ENCODE results near the gene DRP2.
A peak's percentile ranks its signal among the peaks of the same experiment; 100 is the strongest.
"Not testable (repeated sequence)": the region's sequence is repeated elsewhere in the genome, so short reads cannot be mapped to it uniquely, and the experiment has no call there.

Gene DRP2, protein sequence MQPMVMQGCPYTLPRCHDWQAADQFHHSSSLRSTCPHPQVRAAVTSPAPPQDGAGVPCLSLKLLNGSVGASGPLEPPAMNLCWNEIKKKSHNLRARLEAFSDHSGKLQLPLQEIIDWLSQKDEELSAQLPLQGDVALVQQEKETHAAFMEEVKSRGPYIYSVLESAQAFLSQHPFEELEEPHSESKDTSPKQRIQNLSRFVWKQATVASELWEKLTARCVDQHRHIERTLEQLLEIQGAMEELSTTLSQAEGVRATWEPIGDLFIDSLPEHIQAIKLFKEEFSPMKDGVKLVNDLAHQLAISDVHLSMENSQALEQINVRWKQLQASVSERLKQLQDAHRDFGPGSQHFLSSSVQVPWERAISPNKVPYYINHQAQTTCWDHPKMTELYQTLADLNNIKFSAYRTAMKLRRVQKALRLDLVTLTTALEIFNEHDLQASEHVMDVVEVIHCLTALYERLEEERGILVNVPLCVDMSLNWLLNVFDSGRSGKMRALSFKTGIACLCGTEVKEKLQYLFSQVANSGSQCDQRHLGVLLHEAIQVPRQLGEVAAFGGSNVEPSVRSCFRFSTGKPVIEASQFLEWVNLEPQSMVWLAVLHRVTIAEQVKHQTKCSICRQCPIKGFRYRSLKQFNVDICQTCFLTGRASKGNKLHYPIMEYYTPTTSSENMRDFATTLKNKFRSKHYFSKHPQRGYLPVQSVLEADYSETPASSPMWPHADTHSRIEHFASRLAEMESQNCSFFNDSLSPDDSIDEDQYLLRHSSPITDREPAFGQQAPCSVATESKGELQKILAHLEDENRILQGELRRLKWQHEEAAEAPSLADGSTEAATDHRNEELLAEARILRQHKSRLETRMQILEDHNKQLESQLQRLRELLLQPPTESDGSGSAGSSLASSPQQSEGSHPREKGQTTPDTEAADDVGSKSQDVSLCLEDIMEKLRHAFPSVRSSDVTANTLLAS

DNA sequence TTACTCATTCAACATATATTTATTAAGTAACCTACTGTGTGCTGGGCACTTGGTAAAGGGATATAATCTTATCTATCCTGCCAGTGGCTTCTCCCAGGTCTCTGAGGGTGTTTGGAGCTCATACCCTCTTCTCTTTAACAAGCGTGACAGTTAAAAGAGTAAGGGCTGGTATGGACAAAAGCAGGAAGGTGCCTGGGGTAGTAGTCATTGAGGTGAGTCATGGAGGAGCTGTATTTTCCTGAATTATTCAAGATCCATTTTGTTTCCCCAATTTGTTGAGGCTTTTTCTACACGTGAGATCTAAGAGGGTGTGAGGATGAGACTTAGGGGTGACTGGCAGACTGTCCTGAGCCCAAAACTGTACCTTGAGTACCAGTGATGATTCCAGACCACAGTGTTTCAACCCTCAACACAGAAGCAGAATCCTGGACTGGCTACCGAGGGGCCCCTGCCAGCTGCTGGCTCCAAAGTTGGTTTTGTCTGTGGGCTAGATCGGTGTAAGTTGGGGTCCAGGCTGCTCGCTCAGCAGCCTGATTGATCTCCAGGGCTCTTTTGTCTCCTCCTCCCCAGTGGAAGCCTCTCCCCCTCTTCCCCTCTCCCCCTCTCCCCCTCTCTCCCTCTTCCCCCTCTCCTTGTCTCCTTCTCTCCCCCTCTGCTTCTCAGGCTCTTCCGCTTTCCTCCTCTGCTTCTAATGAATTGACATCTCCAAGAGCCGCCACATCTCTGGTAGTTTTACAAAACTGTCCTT, at the start of gene DRP2:
DRP2 (plus strand) TSS at position 671 of the 748 bp plus-strand sequence. CDS start 11,862 bp downstream, outside the sequence.
- DNase-seq: peak; percentile 20

DNA sequence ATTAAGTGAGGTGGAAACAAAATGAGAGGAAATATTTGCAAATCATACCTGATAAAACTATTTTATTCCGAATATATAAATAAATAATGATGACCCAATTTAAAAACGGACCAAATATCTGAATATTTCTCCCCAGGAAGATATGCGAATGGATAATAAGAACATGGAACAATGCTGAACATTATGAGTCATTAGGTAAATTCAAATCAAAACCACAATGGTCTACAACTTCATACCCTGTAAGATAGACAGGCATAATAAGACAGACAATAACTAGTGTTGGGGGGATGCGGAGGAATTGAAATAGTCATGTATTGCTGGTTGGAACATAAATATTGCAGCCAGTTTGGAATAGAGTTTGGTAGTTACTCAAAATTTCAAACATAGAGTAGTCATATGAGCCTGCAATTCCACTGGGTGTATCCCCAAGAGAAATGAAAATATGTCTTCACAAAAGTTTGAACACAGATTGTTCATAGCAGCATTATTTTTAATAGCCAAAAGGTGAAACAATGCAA, 47.6 kb upstream of the DRP2 start:
- no peak for DNase-seq

DNA sequence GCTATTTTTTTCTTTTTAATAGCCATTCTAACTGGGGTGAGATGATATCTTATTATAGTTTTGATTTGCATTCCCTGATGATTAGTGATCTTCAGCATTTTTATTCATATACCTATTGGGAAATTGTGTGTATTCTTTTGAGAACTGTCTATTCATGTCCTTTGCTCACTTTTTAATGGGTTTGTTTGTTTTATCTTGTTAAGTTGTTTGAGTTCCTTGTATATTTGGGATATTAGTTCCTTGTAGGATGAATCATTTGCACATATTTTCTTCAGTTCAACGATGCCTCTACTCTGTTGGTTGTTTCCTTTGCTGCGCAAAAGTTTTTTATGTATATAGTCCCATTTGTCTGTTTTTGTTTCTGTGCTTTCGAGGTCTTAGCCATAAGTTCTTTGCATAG, 43.1 kb upstream of the DRP2 start:
- no peak for DNase-seq

DNA sequence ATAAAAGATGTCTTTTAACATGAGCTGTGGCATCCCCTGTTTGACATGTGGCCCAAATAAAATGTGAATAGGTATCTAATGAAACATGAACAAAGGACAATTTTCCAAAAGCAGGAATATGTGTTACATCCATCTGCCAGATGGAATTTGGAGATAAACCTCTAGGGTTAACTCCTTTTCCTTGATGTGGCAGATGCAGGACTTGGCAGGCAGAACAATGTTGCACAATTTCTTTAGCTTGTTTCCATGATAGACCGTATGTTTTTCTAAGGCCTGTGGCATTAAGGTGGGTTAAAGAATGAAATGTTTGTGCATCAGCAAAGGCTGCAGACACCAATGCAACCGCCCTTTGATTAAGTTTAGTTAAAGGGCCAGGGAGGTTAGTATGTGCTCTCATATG, 34.7 kb upstream of the DRP2 start:
- DNase-seq: peak; percentile 48

DNA sequence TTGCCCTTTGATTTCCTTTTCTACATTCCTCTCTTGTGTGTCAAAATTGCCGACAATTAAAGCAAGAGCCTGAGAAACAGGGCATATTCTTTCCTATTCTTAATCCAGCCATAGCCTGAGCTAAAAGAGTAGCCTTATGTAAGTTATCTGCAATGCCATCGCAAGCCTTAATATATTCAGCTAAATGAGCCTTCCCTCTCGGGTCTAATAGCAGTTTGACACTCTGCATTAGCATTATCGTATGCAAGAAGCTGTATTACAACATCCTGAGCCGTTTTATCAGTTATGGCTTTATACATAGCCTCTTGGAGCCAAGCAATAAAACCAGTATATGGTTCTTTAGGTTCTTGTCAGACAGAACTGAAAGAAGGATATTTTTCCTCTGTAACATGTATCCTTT, 31.6 kb upstream of the DRP2 start:
- DNase-seq: not testable (repeated sequence)

DNA sequence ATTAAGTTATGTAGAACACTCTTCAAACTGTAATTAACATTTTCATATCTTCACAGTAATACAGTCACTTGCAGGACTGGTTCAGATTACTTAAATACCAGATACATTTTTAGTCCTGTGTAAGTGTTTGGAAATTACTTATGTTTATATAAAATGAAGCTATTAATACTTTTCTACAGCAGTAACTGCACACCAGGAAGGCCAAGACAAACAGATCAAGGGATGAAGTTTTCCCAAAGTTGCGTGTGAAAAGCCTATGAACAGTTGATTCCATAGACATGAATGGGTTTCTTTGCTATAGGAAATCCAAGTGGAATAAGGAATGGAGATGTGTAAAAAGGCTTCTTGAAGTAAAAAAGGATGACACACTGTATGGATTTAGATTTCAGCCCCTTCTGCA, 28.9 kb upstream of the DRP2 start:
- no peak for DNase-seq

DNA sequence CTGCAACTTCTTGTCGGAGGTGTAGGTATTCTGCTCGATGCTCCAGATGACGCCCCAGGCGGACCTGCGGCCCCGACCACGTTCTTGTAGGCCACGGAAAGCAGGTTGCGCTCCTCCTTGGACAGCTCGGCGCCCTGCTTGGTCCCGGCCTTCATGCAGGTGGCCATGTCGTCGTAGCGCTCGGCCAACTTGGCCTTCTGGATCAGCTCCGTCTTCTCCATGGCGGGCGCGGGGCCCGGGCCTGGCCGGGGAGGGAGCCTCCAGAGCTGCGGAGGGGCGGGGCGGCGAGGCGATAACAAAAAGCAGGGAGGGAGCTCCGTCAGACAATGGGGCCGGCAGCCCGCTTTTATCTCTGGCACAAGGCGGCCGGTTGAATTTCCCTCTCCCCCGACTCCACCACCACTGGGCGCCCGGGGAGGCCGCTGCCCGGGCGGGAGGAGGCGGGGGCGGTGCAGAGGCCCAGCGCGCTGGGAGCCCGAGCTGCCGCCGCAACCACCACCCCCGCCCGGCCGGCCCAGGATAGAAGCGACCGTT, 28.3 kb upstream of the DRP2 start:
- DNase-seq: no peak

DNA sequence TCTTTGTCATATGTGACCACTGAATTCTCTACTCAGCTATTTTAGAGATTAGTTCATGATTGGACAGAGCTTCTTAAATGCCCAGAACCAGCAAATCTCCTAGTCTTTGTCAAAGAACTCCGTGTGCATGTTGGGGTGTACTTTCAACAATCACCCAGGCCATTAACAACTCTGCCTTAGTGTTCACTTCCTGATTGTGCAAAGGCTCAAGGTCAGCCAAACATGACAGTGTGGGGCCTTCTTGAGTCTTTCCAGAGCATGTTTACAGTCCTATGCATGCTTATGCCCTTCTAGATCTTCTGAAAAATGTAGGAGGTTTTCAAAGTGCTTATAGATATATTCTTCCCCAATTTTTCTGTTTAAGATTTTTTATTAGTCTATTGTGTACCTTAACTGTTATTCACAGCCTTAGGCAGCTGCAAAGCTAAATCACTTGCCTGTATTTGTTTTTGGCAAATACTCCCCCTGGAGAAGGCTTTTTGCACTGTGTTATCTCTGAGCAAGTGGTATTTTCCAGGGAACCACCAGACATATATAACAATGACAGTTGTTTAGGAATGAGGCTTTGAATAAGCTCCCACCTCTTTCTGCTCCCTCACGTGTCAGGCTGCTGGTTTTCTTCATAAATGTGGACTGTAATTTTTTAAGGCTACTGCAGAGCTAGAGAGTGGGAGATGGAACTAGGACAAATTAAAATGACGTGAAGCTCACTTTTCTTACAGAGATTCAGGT, 24.0 kb upstream of the DRP2 start:
- no peak for DNase-seq

DNA sequence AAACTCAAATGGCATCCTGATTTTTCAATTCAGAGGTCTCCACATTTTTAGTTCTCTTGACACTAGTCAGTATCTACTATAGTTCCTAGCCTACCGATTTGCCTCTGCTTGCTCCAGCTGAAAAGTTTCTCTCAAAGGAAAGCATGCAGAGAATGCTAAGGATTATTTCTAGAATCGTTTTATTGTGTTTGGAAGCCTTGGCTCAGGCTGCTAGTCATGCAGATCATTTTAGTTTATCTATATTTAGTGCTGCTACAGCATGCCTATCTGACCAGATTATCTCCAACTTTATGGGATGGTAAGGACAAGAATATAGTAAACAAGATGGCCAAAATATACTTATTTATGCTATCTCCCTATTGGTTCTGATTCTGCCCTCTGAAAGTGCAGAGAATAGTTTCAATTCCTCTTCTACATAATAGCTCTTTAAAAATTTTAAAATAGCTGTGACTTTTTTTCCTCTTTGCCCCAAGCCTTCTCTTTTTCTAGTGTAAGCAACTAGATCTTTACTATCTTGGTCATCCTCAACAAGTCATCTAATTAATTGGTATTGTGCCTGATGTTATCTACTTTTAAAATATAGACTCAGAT, 15.7 kb upstream of the DRP2 start:
- no peak for DNase-seq

- no peak for DNase-seq
Measured at GRCh38 chrX:101206471-101206870, 13.1 kb upstream of the DRP2 start.

DNA sequence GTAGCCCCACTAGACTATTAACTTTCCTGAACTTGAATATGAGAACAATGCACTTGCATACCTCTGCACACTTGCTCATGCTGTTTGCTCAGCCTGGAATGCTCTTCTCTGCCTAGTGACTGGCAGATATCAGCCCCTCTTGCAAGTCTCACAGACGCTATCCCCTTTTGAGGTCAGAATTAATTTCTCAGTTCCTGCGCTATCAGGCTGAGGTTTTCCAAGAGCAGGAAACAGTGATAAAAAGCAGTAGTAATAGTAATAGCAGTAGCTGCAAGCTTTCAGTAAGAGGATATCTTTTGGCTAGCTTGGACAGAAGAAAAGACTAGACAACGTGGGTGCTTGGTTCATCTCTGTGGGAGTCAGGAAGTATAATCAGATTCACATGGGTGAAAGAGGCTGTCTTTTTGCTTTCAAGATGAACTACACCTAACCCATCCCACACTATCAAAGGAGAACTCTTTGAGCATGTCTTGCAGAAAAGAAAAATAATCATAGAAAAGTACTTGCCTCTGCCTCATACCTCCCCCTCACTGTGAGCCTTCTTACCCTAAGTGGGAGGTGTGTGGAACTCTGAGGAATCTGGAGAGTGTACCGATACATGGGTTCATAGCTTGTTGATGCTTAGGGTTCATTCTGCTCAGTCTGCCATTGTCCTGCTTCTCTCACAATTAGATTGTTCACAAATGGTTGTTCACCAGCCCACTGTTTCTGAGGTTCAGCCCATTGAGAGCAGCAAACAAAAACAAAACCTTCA, 11.3 kb upstream of the DRP2 start:
- peak; percentile 78 for DNase-seq

- no peak for DNase-seq
Measured at GRCh38 chrX:101210630-101211029, 9.0 kb upstream of the DRP2 start.

DNA sequence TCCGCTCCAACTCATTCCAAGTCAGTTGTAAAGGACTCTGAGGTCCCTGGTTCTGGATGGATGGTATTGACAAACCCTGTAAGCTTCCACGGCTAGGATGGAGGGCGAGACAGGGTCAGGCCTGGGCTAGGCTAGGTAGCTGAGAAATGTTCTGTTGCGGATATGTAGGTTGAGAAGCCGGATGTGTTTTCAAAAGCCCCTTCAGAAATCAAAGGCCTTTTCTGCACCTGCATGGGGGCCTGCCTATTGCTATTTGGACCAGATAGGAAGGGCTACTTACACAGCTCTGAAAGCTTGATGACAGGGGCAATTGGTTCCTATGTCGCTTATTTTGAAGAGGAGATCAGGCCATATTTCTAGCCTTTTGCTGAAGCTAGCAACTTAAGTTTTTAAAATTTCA, 1.9 kb upstream of the DRP2 start:
- no peak for DNase-seq

DNA sequence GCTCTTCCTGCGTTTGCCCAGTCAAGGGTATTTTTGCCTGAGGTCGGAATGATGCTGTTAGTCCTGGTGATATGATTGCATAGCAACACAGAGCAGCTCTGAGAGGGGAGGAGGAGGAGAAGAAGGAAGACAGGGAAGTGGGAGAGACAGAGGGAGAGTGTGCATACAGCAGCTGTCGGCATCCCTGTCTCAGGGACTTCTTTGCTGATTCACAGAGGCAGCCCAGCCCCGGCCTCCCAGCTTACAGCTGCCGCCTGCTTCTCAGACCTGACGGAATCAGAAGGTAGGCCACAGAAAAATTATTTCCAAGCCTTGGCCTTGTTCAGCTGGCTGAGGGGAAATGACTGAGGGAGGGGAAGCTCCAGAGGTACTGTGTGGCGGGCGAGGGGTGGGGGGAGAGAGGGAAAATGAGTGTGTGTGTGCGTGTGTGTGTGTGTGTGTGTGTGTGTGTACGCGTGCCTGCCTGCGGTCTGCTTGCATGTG, 319 bp downstream of the DRP2 start:
- peak; percentile 53 for DNase-seq

DNA sequence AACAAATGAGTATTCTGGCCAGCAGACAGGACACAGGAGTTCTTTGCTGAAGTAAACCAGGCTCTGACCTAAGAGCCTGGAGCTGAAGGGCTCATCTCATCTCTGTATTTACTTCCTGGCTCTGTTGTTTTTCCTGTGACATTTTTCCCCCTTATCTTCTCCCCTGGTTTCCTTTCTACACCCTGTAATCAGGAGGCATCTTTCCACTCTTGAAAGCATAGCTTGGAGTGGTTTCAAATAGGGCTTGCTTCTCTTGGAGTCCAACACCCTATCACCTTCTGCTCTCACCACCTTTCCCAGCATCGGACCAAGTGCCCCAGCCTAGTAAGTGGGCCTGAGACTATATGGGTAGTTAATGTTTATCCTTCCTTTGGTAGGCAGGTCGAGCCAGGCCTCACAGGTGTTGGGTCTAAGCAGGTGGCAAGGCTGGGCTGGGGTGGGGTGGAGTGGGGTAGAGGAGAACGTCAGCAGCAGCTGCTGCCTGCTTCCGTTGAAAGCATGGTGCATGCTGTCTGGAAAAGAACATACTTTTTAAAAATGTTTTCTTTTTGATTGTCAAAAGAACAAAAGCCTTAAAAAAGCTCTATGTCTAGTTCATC, 1.2 kb downstream of the DRP2 start:
- DNase-seq: no peak

DNA sequence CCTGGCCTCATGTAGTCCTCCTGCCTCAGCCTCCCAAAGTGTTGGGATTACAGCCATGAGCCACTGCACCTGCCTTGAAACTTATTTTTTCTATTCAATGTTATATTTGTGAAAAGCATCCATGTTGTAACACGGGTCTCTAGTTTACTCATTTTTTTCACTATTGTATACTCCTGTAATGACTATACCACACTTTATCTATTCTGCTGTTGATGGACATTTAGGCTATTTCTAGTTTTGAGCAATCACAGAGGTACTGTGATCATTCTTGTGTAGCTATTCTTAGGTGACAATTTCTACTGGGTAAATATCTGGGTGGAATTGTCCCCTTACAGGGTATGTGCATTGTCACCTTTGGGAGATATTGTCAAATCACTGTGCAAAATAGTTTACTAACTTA, 3.6 kb downstream of the DRP2 start:
- no peak for DNase-seq

DNA sequence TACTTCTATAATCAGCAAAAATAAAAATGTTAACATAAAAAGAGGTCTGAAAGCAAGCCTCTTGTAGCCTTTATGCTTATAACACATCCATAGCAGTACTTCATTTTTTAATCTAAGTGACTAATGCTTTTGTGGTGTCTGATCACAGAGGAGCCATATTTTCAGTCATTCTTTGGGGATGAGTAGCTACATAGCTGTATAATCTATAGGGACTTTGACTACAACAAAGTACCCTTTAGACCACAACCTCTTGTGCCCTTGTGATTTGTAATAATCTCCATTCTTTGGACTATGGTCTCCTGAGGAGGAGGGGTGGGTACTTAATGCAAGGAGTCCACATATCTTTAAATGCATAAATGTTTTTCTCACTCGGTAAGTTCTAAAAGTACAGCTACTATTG, 9.6 kb downstream of the DRP2 start:
- peak; percentile 52 for DNase-seq

GRCh38 chrX:101230636-101231035, 11.1 kb downstream of the DRP2 start:
- DNase-seq: no peak

- DNase-seq: no peak
Measured at GRCh38 chrX:101231080-101231479, 11.5 kb downstream of the DRP2 start.

GRCh38 chrX:101232316-101232715, 12.7 kb downstream of the DRP2 start:
- DNase-seq: peak; percentile 7

Measured in NCI-H226 (cell line).